Measurements from ENCODE around the gene PCDH17. TPM values are rescaled to one million over a fixed set of nuclear protein-coding genes. Genes with fewer than 3 reads are reported as not detected.

The PCDH17 gene
- total RNA-seq, 1 experiment from 2014 or later, result not detected

- Histone ChIP-seq H3K9me3 (no peaks in the 10 kb centered on the region), H3K4me3 (no peak overlapping the region), H3K27me3 (no peaks in the 10 kb centered on the region), H3K36me3 (no peaks in the 10 kb centered on the region)
- DNase-seq, result no peak
These were observed 44.0 kb downstream of the PCDH17 start for GRCh38 chr13:57675526-57675925.

GRCh38 chr13:57680609-57681008 lies 49.1 kb downstream of the PCDH17 start:
- Histone ChIP-seq H3K36me3 (no peaks in the 10 kb centered on the region), H3K4me3 (no peak overlapping the region), H3K9me3 (no peaks in the 10 kb centered on the region), H3K27me3 (no peaks in the 10 kb centered on the region)
- no peak for DNase-seq

- Histone ChIP-seq H3K36me3 (no peaks in the 10 kb centered on the region), H3K27me3 (no peaks in the 10 kb centered on the region), H3K4me3 (no peak overlapping the region), H3K9me3 (no peaks in the 10 kb centered on the region)
- DNase-seq, result no peak
These were observed 50.7 kb downstream of the PCDH17 start for GRCh38 chr13:57682128-57682716.

GRCh38 chr13:57698851-57699250 lies 67.3 kb downstream of the PCDH17 start:
- Histone ChIP-seq H3K9me3 (no peaks in the 10 kb centered on the region), H3K4me3 (no peak overlapping the region), H3K36me3 (no peaks in the 10 kb centered on the region), H3K27me3 (no peaks in the 10 kb centered on the region; the same call in 1 of the 2 replicates)
- no peak for DNase-seq

- Histone ChIP-seq H3K27me3 (no peaks in the 10 kb centered on the region), H3K4me3 (no peak overlapping the region), H3K36me3 (no peaks in the 10 kb centered on the region), H3K9me3 (no peaks in the 10 kb centered on the region)
- no peak for DNase-seq
These were observed 72.5 kb downstream of the PCDH17 start for GRCh38 chr13:57704031-57704430.

GRCh38 chr13:57716295-57716694 lies 84.8 kb downstream of the PCDH17 start:
- Histone ChIP-seq H3K27me3 (no peaks in the 10 kb centered on the region; the same call in 1 of the 2 replicates), H3K36me3 (no peaks in the 10 kb centered on the region), H3K9me3 (no peaks in the 10 kb centered on the region), H3K4me3 (no peak overlapping the region)
- no peak for DNase-seq

- Histone ChIP-seq H3K4me3 (no peak overlapping the region), H3K36me3 (no peaks in the 10 kb centered on the region), H3K9me3 (no peaks in the 10 kb centered on the region), H3K27me3 (no peaks in the 10 kb centered on the region)
- DNase-seq, result no peak
These were observed 93.1 kb downstream of the PCDH17 start for GRCh38 chr13:57724486-57725272.

- H3K36me3 ChIP-seq, result no peaks in the 10 kb centered on the region
These were observed 93.9 kb downstream of the PCDH17 start for GRCh38 chr13:57725480-57725879.

GRCh38 chr13:57726981-57727380 lies 95.4 kb downstream of the PCDH17 start:
- H3K36me3 ChIP-seq, result no peaks in the 10 kb centered on the region
- no peak for DNase-seq
- no peaks in the 10 kb centered on the region for H3K9me3 ChIP-seq
- no peaks in the 10 kb centered on the region for H3K27me3 ChIP-seq
- H3K4me3 ChIP-seq, result no peak overlapping the region

More at GRCh38 chr13:57725480-57725879, 93.9 kb downstream of the PCDH17 start:
- Histone ChIP-seq H3K9me3 (no peaks in the 10 kb centered on the region), H3K4me3 (no peak overlapping the region), H3K27me3 (no peaks in the 10 kb centered on the region)
- no peak for DNase-seq

GRCh38 chr13:57734306-57734705 lies 102.8 kb downstream of the PCDH17 start:
- no peaks in the 10 kb centered on the region for H3K9me3 ChIP-seq
- H3K4me3 ChIP-seq, result no peak overlapping the region
- DNase-seq, result no peak
- no peaks in the 10 kb centered on the region for H3K27me3 ChIP-seq
- no peaks in the 10 kb centered on the region for H3K36me3 ChIP-seq

- H3K36me3 ChIP-seq, result no peaks in the 10 kb centered on the region
- H3K9me3 ChIP-seq, result no peaks in the 10 kb centered on the region
- no peak overlapping the region for H3K4me3 ChIP-seq
- no peaks in the 10 kb centered on the region for H3K27me3 ChIP-seq
- DNase-seq, result no peak
These were observed 107.5 kb downstream of the PCDH17 start for GRCh38 chr13:57739089-57739488.

- Histone ChIP-seq H3K27me3 (no peaks in the 10 kb centered on the region), H3K36me3 (no peaks in the 10 kb centered on the region), H3K9me3 (no peaks in the 10 kb centered on the region), H3K4me3 (no peak overlapping the region)
- no peak for DNase-seq
These were observed 108.1 kb downstream of the PCDH17 start for GRCh38 chr13:57739543-57740190.

GRCh38 chr13:57740719-57741118 lies 109.2 kb downstream of the PCDH17 start:
- no peak for DNase-seq
- Histone ChIP-seq H3K27me3 (no peaks in the 10 kb centered on the region), H3K36me3 (no peaks in the 10 kb centered on the region), H3K4me3 (no peak overlapping the region), H3K9me3 (no peaks in the 10 kb centered on the region)

- Histone ChIP-seq H3K4me3 (no peak overlapping the region), H3K36me3 (no peaks in the 10 kb centered on the region), H3K9me3 (no peaks in the 10 kb centered on the region), H3K27me3 (no peaks in the 10 kb centered on the region)
- no peak for DNase-seq
These were observed 116.6 kb downstream of the PCDH17 start for GRCh38 chr13:57748096-57748495.

- DNase-seq, result no peak
- Histone ChIP-seq H3K36me3 (no peaks in the 10 kb centered on the region), H3K27me3 (no peaks in the 10 kb centered on the region), H3K9me3 (no peaks in the 10 kb centered on the region), H3K4me3 (no peak overlapping the region)
These were observed 129.4 kb downstream of the PCDH17 start for GRCh38 chr13:57760951-57761350.

- no peaks in the 10 kb centered on the region for H3K9me3 ChIP-seq
- no peaks in the 10 kb centered on the region for H3K36me3 ChIP-seq
- no peak overlapping the region for H3K4me3 ChIP-seq
These were observed 132.1 kb downstream of the PCDH17 start for GRCh38 chr13:57763689-57764088.

More at GRCh38 chr13:57763689-57764088, 132.1 kb downstream of the PCDH17 start:
- H3K27me3 ChIP-seq, result no peaks in the 10 kb centered on the region
- no peak for DNase-seq
